Adipocyte (in vitro differentiated cells): ENCODE data around the gene ADTRP.
A peak's percentile ranks its signal among the peaks of the same experiment; 100 is the strongest.
"Not testable (repeated sequence)": the region's sequence is repeated elsewhere in the genome, so short reads cannot be mapped to it uniquely, and the experiment has no call there.

Experiments used
- DNase-seq: peaks from one replicate; pipeline ENCODE4 v3.0.0-alpha.2; 2015; ENCODE audit warnings: low read depth
- H3K27me3 ChIP-seq: replicated peaks from 2 replicates; pipeline ENCODE4 v1.7.0; 2013; ENCODE audit warnings: mild to moderate bottlenecking, low read length, moderate library complexity; ENCODE audit not compliant: control insufficient read depth, insufficient read depth
- H3K36me3 ChIP-seq: 2 replicates; pipeline ENCODE4 v1.7.0; 2013; ENCODE audit warnings: low read length, mild to moderate bottlenecking, moderate library complexity; ENCODE audit not compliant: control insufficient read depth, insufficient read depth, severe bottlenecking
- H3K4me1 ChIP-seq: 2 replicates; pipeline ENCODE4 v1.7.0; 2013; ENCODE audit warnings: mild to moderate bottlenecking, low read length, moderate library complexity; ENCODE audit not compliant: control insufficient read depth, insufficient read depth
- H3K4me3 ChIP-seq: 2 replicates; pipeline ENCODE4 v1.7.0; 2013; ENCODE audit warnings: mild to moderate bottlenecking, low read length, moderate library complexity
- H3K9ac ChIP-seq: 2 replicates; pipeline ENCODE4 v1.7.0; 2013; ENCODE audit warnings: mild to moderate bottlenecking, low read length, moderate library complexity
- H3K9me3 ChIP-seq: 2 replicates; pipeline ENCODE4 v1.7.0; 2013; ENCODE audit warnings: mild to moderate bottlenecking, low read length, moderate library complexity; ENCODE audit not compliant: control insufficient read depth

ADTRP gene

GRCh38 chr6:11683871-11684270 lies 94.7 kb downstream of the ADTRP start:
- Histone ChIP-seq H3K9me3 (no peaks in the 10 kb centered on the region), H3K9ac (no peak overlapping the region), H3K4me3 (no peak overlapping the region), H3K4me1 (peaks cover 11% of the 10 kb centered on the region), H3K27me3 (no peaks in the 10 kb centered on the region), H3K36me3 (no peaks in the 10 kb centered on the region)
- no peak for DNase-seq

- no peaks in the 10 kb centered on the region for H3K9me3 ChIP-seq
- H3K9ac ChIP-seq: no peak overlapping the region
- H3K4me1 ChIP-seq: peaks cover 11% of the 10 kb centered on the region
- no peak overlapping the region for H3K4me3 ChIP-seq
- no peaks in the 10 kb centered on the region for H3K36me3 ChIP-seq
- no peaks in the 10 kb centered on the region for H3K27me3 ChIP-seq
- DNase-seq: peak; percentile 5
These were observed 96.0 kb downstream of the ADTRP start for GRCh38 chr6:11682561-11682975.

- peaks cover 11% of the 10 kb centered on the region for H3K4me1 ChIP-seq
- H3K27me3 ChIP-seq: no peaks in the 10 kb centered on the region
- H3K9ac ChIP-seq: no peak overlapping the region
- no peaks in the 10 kb centered on the region for H3K36me3 ChIP-seq
- no peak overlapping the region for H3K4me3 ChIP-seq
- DNase-seq: no peak
- no peaks in the 10 kb centered on the region for H3K9me3 ChIP-seq
These were observed 96.8 kb downstream of the ADTRP start for GRCh38 chr6:11681770-11682169.

- no peak overlapping the region for H3K4me3 ChIP-seq
- H3K36me3 ChIP-seq: no peaks in the 10 kb centered on the region
- peaks cover 11% of the 10 kb centered on the region for H3K4me1 ChIP-seq
- no peak for DNase-seq
- H3K27me3 ChIP-seq: no peaks in the 10 kb centered on the region
- H3K9ac ChIP-seq: no peak overlapping the region
- H3K9me3 ChIP-seq: no peaks in the 10 kb centered on the region
These were observed 97.2 kb downstream of the ADTRP start for GRCh38 chr6:11681357-11681756.

DNA sequence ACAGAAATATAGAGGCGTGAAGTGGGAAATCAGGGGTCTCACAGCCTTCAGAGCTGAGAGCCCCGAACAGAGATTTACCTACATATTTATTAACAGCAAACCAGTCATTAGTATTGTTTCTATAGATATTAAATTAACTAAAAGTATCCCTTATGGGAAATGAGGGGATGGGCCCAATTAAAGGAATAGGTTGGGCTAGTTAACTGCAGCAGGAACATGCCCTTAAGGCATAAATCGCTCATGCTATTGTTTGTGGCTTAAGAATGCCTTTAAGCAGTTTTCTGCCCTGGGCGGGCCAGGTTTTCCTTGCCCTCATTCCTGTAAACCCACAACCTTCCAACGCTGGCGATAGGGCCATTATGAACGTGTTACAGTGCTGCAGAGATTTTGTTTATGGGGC lies 98.1 kb downstream of the ADTRP start:
- H3K9me3 ChIP-seq, H3K4me1 ChIP-seq, H3K4me3 ChIP-seq, H3K36me3 ChIP-seq, DNase-seq, H3K9ac ChIP-seq, H3K27me3 ChIP-seq: not testable (repeated sequence)

GRCh38 chr6:11679099-11679498 lies 99.5 kb downstream of the ADTRP start:
- DNase-seq: no peak
- Histone ChIP-seq H3K4me3 (no peak overlapping the region), H3K36me3 (no peaks in the 10 kb centered on the region)

DNA sequence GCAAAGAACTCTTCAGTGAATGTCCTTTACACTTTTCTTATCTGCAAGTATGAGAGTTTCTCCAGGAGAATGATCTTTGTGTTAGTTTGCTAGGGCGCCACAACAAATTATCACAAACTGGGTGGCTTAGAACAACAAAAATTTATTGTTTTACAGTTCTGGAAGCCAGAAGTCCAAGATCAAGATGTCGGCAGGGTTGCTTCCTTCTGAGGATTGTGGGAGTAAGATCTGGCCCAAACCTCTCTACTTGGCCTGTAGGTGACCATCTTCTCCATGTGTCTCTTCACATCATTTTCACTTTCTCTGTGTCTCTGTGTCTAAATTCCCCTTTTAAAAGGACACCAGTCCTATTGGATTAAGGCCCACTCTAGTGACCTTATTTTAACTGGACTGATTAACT lies 103.0 kb downstream of the ADTRP start:
- no peak overlapping the region for H3K4me3 ChIP-seq
- no peaks in the 10 kb centered on the region for H3K27me3 ChIP-seq
- peak; percentile 56 for DNase-seq
- H3K9ac ChIP-seq: no peak overlapping the region
- no peaks in the 10 kb centered on the region for H3K36me3 ChIP-seq
- no peaks in the 10 kb centered on the region for H3K9me3 ChIP-seq
- H3K4me1 ChIP-seq: no peaks in the 10 kb centered on the region

More at GRCh38 chr6:11679099-11679498, 99.5 kb downstream of the ADTRP start:
- no peak overlapping the region for H3K9ac ChIP-seq
- H3K9me3 ChIP-seq: no peaks in the 10 kb centered on the region
- no peaks in the 10 kb centered on the region for H3K4me1 ChIP-seq
- H3K27me3 ChIP-seq: no peaks in the 10 kb centered on the region

- Histone ChIP-seq H3K4me1 (no peaks in the 10 kb centered on the region), H3K4me3 (no peak overlapping the region), H3K36me3 (no peaks in the 10 kb centered on the region), H3K9me3 (no peaks in the 10 kb centered on the region), H3K9ac (no peak overlapping the region), H3K27me3 (no peaks in the 10 kb centered on the region)
- no peak for DNase-seq
These were observed 105.9 kb downstream of the ADTRP start for GRCh38 chr6:11672669-11673068.

GRCh38 chr6:11672256-11672655 lies 106.3 kb downstream of the ADTRP start:
- peak; percentile 39 for DNase-seq
- H3K4me1 ChIP-seq: no peaks in the 10 kb centered on the region
- no peak overlapping the region for H3K4me3 ChIP-seq
- no peaks in the 10 kb centered on the region for H3K9me3 ChIP-seq
- no peaks in the 10 kb centered on the region for H3K27me3 ChIP-seq
- no peaks in the 10 kb centered on the region for H3K36me3 ChIP-seq
- H3K9ac ChIP-seq: no peak overlapping the region

DNA sequence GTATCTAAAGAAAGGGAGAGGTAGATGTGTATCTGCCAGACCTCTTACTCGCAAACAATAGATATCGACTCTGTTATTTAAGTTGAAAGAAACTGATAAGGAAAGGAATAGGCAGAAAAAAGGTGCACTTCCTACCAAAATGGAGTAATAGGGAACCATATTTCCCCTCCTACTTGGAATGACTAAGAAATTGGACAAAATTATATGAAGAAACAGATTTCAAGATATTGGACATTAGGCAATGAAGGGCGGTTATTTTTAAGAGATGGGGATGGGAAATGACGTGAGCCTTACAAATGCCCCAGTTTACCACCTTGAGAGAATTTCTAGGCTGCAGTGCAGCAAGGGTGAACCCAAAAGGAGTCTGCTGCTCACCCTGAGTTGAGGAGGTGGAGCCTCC lies 108.9 kb downstream of the ADTRP start:
- no peak for DNase-seq
- H3K4me1 ChIP-seq: no peaks in the 10 kb centered on the region
- no peaks in the 10 kb centered on the region for H3K36me3 ChIP-seq
- no peaks in the 10 kb centered on the region for H3K9me3 ChIP-seq
- H3K9ac ChIP-seq: no peak overlapping the region
- no peaks in the 10 kb centered on the region for H3K27me3 ChIP-seq
- H3K4me3 ChIP-seq: no peak overlapping the region

DNA sequence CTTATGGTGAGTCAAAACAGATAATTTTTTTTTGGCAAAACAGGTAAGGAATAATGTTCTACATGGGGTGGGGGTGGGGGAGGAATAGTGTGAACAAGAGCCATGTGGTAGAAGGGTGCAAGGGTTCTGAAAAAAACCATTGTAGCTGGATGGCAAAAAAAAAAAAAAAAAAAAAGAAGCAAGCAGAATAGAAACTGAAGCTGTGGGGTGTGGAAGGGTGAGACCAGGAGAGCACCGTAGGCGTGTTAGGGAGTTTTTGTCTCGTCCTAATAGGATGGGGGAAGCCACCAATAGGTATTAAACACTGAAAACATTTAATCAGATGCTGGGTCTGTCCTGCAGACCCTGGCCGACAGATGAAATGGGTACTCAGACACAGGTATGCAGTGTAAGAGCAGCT lies 110.1 kb downstream of the ADTRP start:
- Histone ChIP-seq H3K4me1 (no peaks in the 10 kb centered on the region), H3K9me3 (no peaks in the 10 kb centered on the region), H3K4me3 (no peak overlapping the region), H3K36me3 (no peaks in the 10 kb centered on the region), H3K9ac (no peak overlapping the region), H3K27me3 (no peaks in the 10 kb centered on the region)
- no peak for DNase-seq

DNA sequence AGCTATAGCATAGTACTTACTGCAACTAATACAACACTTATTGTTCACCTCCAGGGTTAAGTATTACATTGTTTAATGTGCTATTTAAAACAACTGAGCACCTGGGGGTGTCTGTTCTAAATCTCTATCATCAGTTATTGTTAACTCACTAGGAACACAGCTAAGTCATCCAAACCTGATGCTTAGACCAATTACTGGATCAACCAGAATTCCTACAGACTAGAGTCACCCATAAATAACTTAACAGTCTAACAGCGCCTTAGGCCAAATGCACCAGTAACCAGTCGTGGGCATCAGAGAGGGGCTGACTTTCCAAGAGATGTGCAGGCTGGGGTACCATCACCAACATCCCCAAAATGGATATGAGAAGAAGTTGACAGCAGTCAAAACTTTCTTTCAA lies 110.7 kb downstream of the ADTRP start:
- Histone ChIP-seq H3K4me3 (no peak overlapping the region), H3K36me3 (no peaks in the 10 kb centered on the region), H3K27me3 (no peaks in the 10 kb centered on the region), H3K9ac (no peak overlapping the region), H3K4me1 (no peaks in the 10 kb centered on the region), H3K9me3 (peaks cover 5% of the 10 kb centered on the region)
- no peak for DNase-seq
